KG1 (cell line): ENCODE results near the gene ALDH9A1.
"Not testable (repeated sequence)": the region's sequence is repeated elsewhere in the genome, so short reads cannot be mapped to it uniquely, and the experiment has no call there.

Source experiments
- DNase-seq: peaks from one replicate; lab custom pipeline; 2025; lab: John Stamatoyannopoulos, UW

Gene ALDH9A1

GRCh38 chr1:165697881-165698760, at the start of gene ALDH9A1:
ALDH9A1 (minus strand) TSS chr1:165698562; CDS start chr1:165698558, 4 bp downstream.
- peak; percentile 77 for DNase-seq

GRCh38 chr1:165747632-165748447, 49.5 kb upstream of the ALDH9A1 start:
- DNase-seq: no peak

GRCh38 chr1:165744913-165745312, 46.6 kb upstream of the ALDH9A1 start:
- not testable (repeated sequence) for DNase-seq

GRCh38 chr1:165742194-165742593, 43.8 kb upstream of the ALDH9A1 start:
- no peak for DNase-seq

GRCh38 chr1:165738794-165739193, 40.4 kb upstream of the ALDH9A1 start:
- no peak for DNase-seq

GRCh38 chr1:165737196-165737595, 38.8 kb upstream of the ALDH9A1 start:
- DNase-seq: no peak

GRCh38 chr1:165734906-165735305, 36.5 kb upstream of the ALDH9A1 start:
- no peak for DNase-seq

- no peak for DNase-seq
Observed at GRCh38 chr1:165726841-165727240, 28.5 kb upstream of the ALDH9A1 start.

- DNase-seq: no peak
Observed at GRCh38 chr1:165726169-165726568, 27.8 kb upstream of the ALDH9A1 start.

- peak; percentile 36 for DNase-seq
Observed at GRCh38 chr1:165717918-165718515, 19.7 kb upstream of the ALDH9A1 start.

GRCh38 chr1:165716265-165717051, 18.1 kb upstream of the ALDH9A1 start:
- DNase-seq: not testable (repeated sequence)

GRCh38 chr1:165712764-165713163, 14.4 kb upstream of the ALDH9A1 start:
- DNase-seq: no peak

GRCh38 chr1:165707984-165708706, 9.8 kb upstream of the ALDH9A1 start:
- DNase-seq: no peak

GRCh38 chr1:165703648-165704047, 5.3 kb upstream of the ALDH9A1 start:
- no peak for DNase-seq

GRCh38 chr1:165701922-165702321, 3.6 kb upstream of the ALDH9A1 start:
- not testable (repeated sequence) for DNase-seq

GRCh38 chr1:165699577-165699976, 1.2 kb upstream of the ALDH9A1 start:
- DNase-seq: no peak

GRCh38 chr1:165698761-165699052, 345 bp upstream of the ALDH9A1 start:
- no peak for DNase-seq

GRCh38 chr1:165697491-165697880, 876 bp downstream of the ALDH9A1 start:
- DNase-seq: no peak

GRCh38 chr1:165696625-165697100, 1.7 kb downstream of the ALDH9A1 start:
- DNase-seq: no peak

- DNase-seq: no peak
Observed at GRCh38 chr1:165695031-165695430, 3.3 kb downstream of the ALDH9A1 start.

GRCh38 chr1:165688046-165688445, 10.3 kb downstream of the ALDH9A1 start:
- no peak for DNase-seq
